B cell (primary cell): ENCODE data around the gene ZNF609. TPM values are rescaled to one million over a fixed set of nuclear protein-coding genes. Genes with fewer than 3 reads are reported as not detected.

Source experiments
- ATAC-seq: fragments of 200-7000 bp; cut with Tn5 transposase; one replicate; pipeline ENCODE4 v1.10.0; 2021; ENCODE audit warnings: low read depth, mild to moderate bottlenecking, moderate number of reproducible peaks, moderate library complexity
- CTCF ChIA-PET: fragments of 350-600 bp; sonication (Branson Sonifier 250); formaldehyde crosslinking; loops from one replicate; lab custom pipeline; 2021; ENCODE audit warnings: antibody characterized with exemption, inconsistent platforms; lab: Charles Lee
- POLR2A ChIA-PET: fragments of 350-600 bp; sonication (Branson Sonifier 250); formaldehyde crosslinking; loops from one replicate; lab custom pipeline; 2021; ENCODE audit warnings: antibody characterized with exemption; lab: Charles Lee
- DNase-seq: peaks from one replicate; pipeline ENCODE4 v3.0.0; 2013
- H2AFZ ChIP-seq: 2 replicates; pipeline ENCODE4 v1.6.1; 2012; ENCODE audit warnings: mild to moderate bottlenecking, low read depth, low read length; ENCODE audit not compliant: insufficient read depth, poor library complexity, severe bottlenecking
- H3K27ac ChIP-seq, 2 donors: 1 replicate in 1 of 2; 2 replicates in 1 of 2; pipeline ENCODE4 v1.5.1; 2012 to 2013; ENCODE audit warnings: low read length in 2 of 2, mild to moderate bottlenecking in 2 of 2, moderate library complexity in 1 of 2
- H3K27me3 ChIP-seq, 4 experiments: fragments of 200-600 bp in 1 of 4; sonication (generic) in 1 of 4; replicated peaks in 1 of 4; 1 replicate in 2 of 4; 2 replicates in 2 of 4; pipeline versions ENCODE4 v1.6.1 to v1.7.0; 2013 to 2016; ENCODE audit warnings: low read length in 3 of 4, mild to moderate bottlenecking in 2 of 4, mixed read lengths in 1 of 4, moderate library complexity in 1 of 4; ENCODE audit not compliant: insufficient read depth in 4 of 4, control insufficient read depth in 3 of 4; ENCODE audit errors: control extremely low read depth in 1 of 4
- H3K36me3 ChIP-seq, 2 experiments: replicated peaks in 1 of 2; 1 replicate in 1 of 2; 2 replicates in 1 of 2; pipeline versions ENCODE4 v1.6.1 to v1.7.1; 2013; ENCODE audit warnings: low read length in 1 of 2; ENCODE audit not compliant: insufficient read depth in 2 of 2, control insufficient read depth in 1 of 2; ENCODE audit errors: control extremely low read depth in 1 of 2, extremely low read depth in 1 of 2
- H3K4me1 ChIP-seq, 2 donors: fragments of 200-600 bp in 1 of 2; sonication (generic) in 1 of 2; 1 replicate in 1 of 2; 2 replicates in 1 of 2; pipeline versions ENCODE4 v1.5.1 to v1.6.1; 2013 to 2017; ENCODE audit warnings: low read length in 2 of 2; ENCODE audit not compliant: control insufficient read depth in 2 of 2, insufficient read depth in 2 of 2
- H3K4me2 ChIP-seq: replicated peaks from 2 replicates; pipeline ENCODE3; 2012; ENCODE audit warnings: mild to moderate bottlenecking, low read depth, low read length; ENCODE audit not compliant: poor library complexity, severe bottlenecking
- H3K4me3 ChIP-seq, 5 experiments: fragments of 200-600 bp in 1 of 5; sonication (generic) in 1 of 5; 1 replicate in 3 of 5; 2 replicates in 2 of 5; pipeline versions ENCODE4 v1.5.1 to v1.7.0; 2011 to 2016; ENCODE audit warnings: low read length in 4 of 5, mild to moderate bottlenecking in 4 of 5, low read depth in 2 of 5, control low read depth in 1 of 5, moderate library complexity in 1 of 5; ENCODE audit not compliant: insufficient read depth in 1 of 5; ENCODE audit errors: control extremely low read depth in 1 of 5, extremely low read depth in 1 of 5
- H3K79me2 ChIP-seq: fragments of 200-600 bp; sonication (generic); one replicate; pipeline ENCODE4 v1.6.0; 2016; ENCODE audit warnings: low read length; ENCODE audit not compliant: control insufficient read depth, insufficient read depth
- H3K9ac ChIP-seq: fragments of 200-600 bp; sonication (generic); 2 replicates; pipeline ENCODE4 v1.6.1; 2017; ENCODE audit warnings: mild to moderate bottlenecking, low read length, moderate library complexity
- H3K9me3 ChIP-seq, 3 donors: one replicate each; pipeline versions ENCODE4 v1.6.1 to v1.7.1; 2013; ENCODE audit warnings: low read length in 2 of 3; ENCODE audit not compliant: control insufficient read depth in 2 of 3, insufficient read depth in 1 of 3; ENCODE audit errors: control extremely low read depth in 1 of 3
- H4K20me1 ChIP-seq: 2 replicates; pipeline ENCODE4 v1.6.0; 2012; ENCODE audit warnings: mild to moderate bottlenecking, low read length; ENCODE audit not compliant: insufficient read depth, control insufficient read depth, poor library complexity, severe bottlenecking
- H3K27ac Mint-ChIP-seq: one replicate; pipeline ENCODE4 v1.8.0; 2021; ENCODE audit warnings: mixed read lengths
- H3K27me3 Mint-ChIP-seq: one replicate; pipeline ENCODE4 v1.8.0; 2021; ENCODE audit warnings: mixed read lengths
- H3K4me1 Mint-ChIP-seq: one replicate; pipeline ENCODE4 v1.8.0; 2021; ENCODE audit warnings: mixed read lengths
- H3K4me3 Mint-ChIP-seq: one replicate; pipeline ENCODE4 v1.8.0; 2021; ENCODE audit warnings: mixed read lengths
- H3K9me3 Mint-ChIP-seq: one replicate; pipeline ENCODE4 v1.8.0; 2022; ENCODE audit warnings: mixed read lengths; ENCODE audit not compliant: insufficient read depth
- CTCF ChIP-seq: fragments of 200-600 bp; IDR thresholded peaks from one replicate; pipeline ENCODE4 v1.8.0; 2022; ENCODE audit warnings: antibody characterized with exemption, mild to moderate bottlenecking
- EZH2 ChIP-seq: IDR thresholded peaks from 2 replicates; pipeline ENCODE4 v1.6.1; 2012; ENCODE audit warnings: borderline replicate concordance, low read depth, mild to moderate bottlenecking, moderate library complexity, low read length; ENCODE audit not compliant: insufficient read depth, poor library complexity, severe bottlenecking
- WGBS: methylation state at CpG from one replicate; pipeline ENCODE4 v1.1.5; 2013; ENCODE audit warnings: missing lambda C conversion rate; ENCODE audit not compliant: insufficient coverage; 5-methylcytosine and 5-hydroxymethylcytosine counted together
- intact Hi-C: fragments of 100-400 bp; cut with micrococcal nuclease; formaldehyde crosslinking; loops from one replicate; pipeline ENCODE4 v1.10.0; 2022
- polyA plus RNA-seq: library from polyadenylated mRNA; depleted of rRNA; stranded (reverse); fragments of >200 nt; gene quantifications from 2 replicates; pipeline ENCODE4 v1.2.3, GENCODE V29; 2012
- total RNA-seq, 2 donors: library from RNA; stranded (reverse); fragments of 120-200 nt in 1 of 2; gene quantifications; 1 replicate in 1 of 2; 2 replicates in 1 of 2; pipeline versions ENCODE4 v1.2.3 to v1.2.4, GENCODE V29; 2013 to 2022

ZNF609 gene
- total and polyA plus RNA-seq, 2 donors (not counting 1 experiment from before 2014, with no cell fraction given): 5.8 to 32.9 TPM

GRCh38 chr15:64694816-64695215, 234.4 kb downstream of the ZNF609 start:
- Mint-ChIP-seq H3K27ac (peak overlapping the region; percentile 62), H3K4me3 (peak overlapping the region; percentile 47), H3K9me3 (no peaks in the 10 kb centered on the region), H3K4me1 (peaks cover 58% of the 10 kb centered on the region), H3K27me3 (no peaks in the 10 kb centered on the region)
- Histone ChIP-seq H2AFZ (peak overlapping the region; percentile 49), H3K27ac (peak overlapping the region; percentile 59 to 90), H3K4me3 (peak overlapping the region in 1 of 5 experiments; percentile 26), H3K4me2 (peak overlapping the region; percentile 62), H3K36me3 (peaks cover 0 to 21% of the 10 kb centered on the region in 2 experiments), H3K4me1 (peaks cover 44 to 50% of the 10 kb centered on the region in 2 donors), H3K27me3 (no peaks in the 10 kb centered on the region), H3K79me2 (peaks cover 61% of the 10 kb centered on the region), H3K9me3 (no peaks in the 10 kb centered on the region), H3K9ac (peak overlapping the region; percentile 31), H4K20me1 (peaks cover 10% of the 10 kb centered on the region)
- DNase-seq (no peak), ATAC-seq (no peak)
- intact Hi-C loops: loop anchor here (1.0 kb wide), 1 partner anchor 8 kb away; no protein-coding TSS in a partner anchor
- TF ChIP-seq CTCF (no peak), EZH2 (no peak)
- ChIA-PET CTCF (interaction anchor here (1.2 to 25.3 kb wide), 3 partner anchors 9 to 211 kb away, joined by 6 to 549 read pairs (median 84); no protein-coding TSS in a partner anchor), POLR2A (interaction anchor here (0.6 to 1.1 kb wide), 2 partner anchors 199 to 200 kb away, joined by 3 to 7 read pairs; no protein-coding TSS in a partner anchor)
- WGBS: no CpG with 5 or more reads among the region's 2 CpGs

GRCh38 chr15:64695561-64695992, 235.2 kb downstream of the ZNF609 start:
- no peaks in the 10 kb centered on the region for H3K9me3 ChIP-seq
- no peaks in the 10 kb centered on the region for H3K27me3 ChIP-seq
- H3K4me3 ChIP-seq: peak overlapping the region in 2 of 5 experiments; percentile 16 to 26
- Mint-ChIP-seq H3K4me3 (peak overlapping the region; percentile 37), H3K9me3 (no peaks in the 10 kb centered on the region), H3K27ac (peak overlapping the region; percentile 62), H3K4me1 (peaks cover 66% of the 10 kb centered on the region), H3K27me3 (no peaks in the 10 kb centered on the region)
- H3K4me2 ChIP-seq: peak overlapping the region; percentile 62
- peak; percentile 91 for DNase-seq
- peaks cover 68% of the 10 kb centered on the region for H3K79me2 ChIP-seq
- peak; percentile 96 for ATAC-seq
- peaks cover 10% of the 10 kb centered on the region for H4K20me1 ChIP-seq
- ChIA-PET POLR2A (interaction anchor here (0.7 to 1.1 kb wide), 3 partner anchors 9 to 198 kb away, joined by 3 read pairs; no protein-coding TSS in a partner anchor), CTCF (interaction anchor here (1.0 to 25.3 kb wide), 5 partner anchors 10 to 210 kb away, joined by 3 to 549 read pairs (median 6); no protein-coding TSS in a partner anchor)
- H3K9ac ChIP-seq: peak overlapping the region; percentile 31
- no CpG with 5 or more reads among the region's 6 CpGs for WGBS
- intact Hi-C loops: loop anchor here (1.0 kb wide), 1 partner anchor 8 kb away; no protein-coding TSS in a partner anchor
- peak overlapping the region; percentile 59 to 90 for H3K27ac ChIP-seq
- peaks cover under 1 to 20% of the 10 kb centered on the region in 2 experiments for H3K36me3 ChIP-seq
- no peak for TF ChIP-seq CTCF
- TF ChIP-seq EZH2: no peak
- peaks cover 50 to 57% of the 10 kb centered on the region in 2 donors for H3K4me1 ChIP-seq
- H2AFZ ChIP-seq: peak overlapping the region; percentile 49
